ENCODE measurements around the gene IL17RC. TPM values are rescaled to one million over a fixed set of nuclear protein-coding genes. Genes with fewer than 3 reads are reported as not detected.

IL17RC gene
- total RNA-seq, 1 experiment from 2014 or later = 23.6 TPM

DNA sequence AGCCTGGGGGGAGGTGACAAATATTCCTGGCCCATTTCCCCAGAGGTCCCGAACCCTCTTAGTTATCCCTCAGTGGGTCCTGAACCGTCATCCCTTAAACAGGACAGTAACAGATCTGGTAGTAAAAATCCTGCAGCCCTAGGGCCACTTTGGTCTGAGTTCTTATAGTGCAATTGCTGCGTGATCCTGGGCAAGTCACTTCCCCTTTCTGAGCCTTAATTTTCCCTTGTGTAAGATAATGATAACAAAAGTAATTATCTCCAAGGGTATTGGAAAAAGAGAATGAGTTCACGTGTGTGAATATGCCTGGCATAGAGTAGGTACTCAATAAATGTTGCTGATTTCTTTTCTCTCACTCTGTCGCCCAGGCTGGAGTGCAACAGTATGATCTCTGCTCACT, 29.4 kb upstream of the IL17RC start:
- no peak overlapping the region for H3K4me3 ChIP-seq (ENCODE audit: low read depth in 2 of 2, low read length in 2 of 2)
- H3K9me3 ChIP-seq (ENCODE audit: control insufficient read depth, insufficient read depth, low read depth, low read length) = no peaks in the 10 kb centered on the region
- ChIA-PET POLR2A (no interaction called here), CTCF (no interaction called here)
- intact Hi-C loops (cut with micrococcal nuclease; ENCODE audit: unreplicated experiment) (no loop called here), in situ Hi-C loops (cut with HindIII; ENCODE audit: low pct_unique_long_range_greater_than_20kb, low sequenced_read_pairs) (no loop called here)
- no TSS peak for BruUV-seq (replicated peaks)
- no peak overlapping the region for H3K27ac ChIP-seq (ENCODE audit: low read length)
- H3K36me3 ChIP-seq (ENCODE audit: control insufficient read depth, insufficient read depth, low read length) = peaks cover 4% of the 10 kb centered on the region; the same call in 1 of the 2 replicates
- H3K4me1 ChIP-seq (ENCODE audit: control insufficient read depth, insufficient read depth, low read length) = peaks cover 12% of the 10 kb centered on the region
- DNase-seq (ENCODE audit: low read depth, low spot score) = no peak
- no peaks in the 10 kb centered on the region for H3K27me3 ChIP-seq (ENCODE audit: control insufficient read depth, insufficient read depth, low read length)
- TF ChIP-seq TCF7L2 (IDR thresholded peaks at IDR 0.05; ENCODE audit: low read depth, low read length) (no peak), REST (IDR thresholded peaks at IDR 0.05; ENCODE audit: insufficient read depth in 1 of 2, low read depth in 2 of 2, low read length in 1 of 2) (no peak), SIN3A (IDR thresholded peaks at IDR 0.05; ENCODE audit: borderline replicate concordance, insufficient read depth, low read depth, low read length) (no peak), POLR2AphosphoS5 (IDR thresholded peaks at IDR 0.05; ENCODE audit: low read depth, low read length) (no peak)
- TF ChIP-seq, protein P1, sequence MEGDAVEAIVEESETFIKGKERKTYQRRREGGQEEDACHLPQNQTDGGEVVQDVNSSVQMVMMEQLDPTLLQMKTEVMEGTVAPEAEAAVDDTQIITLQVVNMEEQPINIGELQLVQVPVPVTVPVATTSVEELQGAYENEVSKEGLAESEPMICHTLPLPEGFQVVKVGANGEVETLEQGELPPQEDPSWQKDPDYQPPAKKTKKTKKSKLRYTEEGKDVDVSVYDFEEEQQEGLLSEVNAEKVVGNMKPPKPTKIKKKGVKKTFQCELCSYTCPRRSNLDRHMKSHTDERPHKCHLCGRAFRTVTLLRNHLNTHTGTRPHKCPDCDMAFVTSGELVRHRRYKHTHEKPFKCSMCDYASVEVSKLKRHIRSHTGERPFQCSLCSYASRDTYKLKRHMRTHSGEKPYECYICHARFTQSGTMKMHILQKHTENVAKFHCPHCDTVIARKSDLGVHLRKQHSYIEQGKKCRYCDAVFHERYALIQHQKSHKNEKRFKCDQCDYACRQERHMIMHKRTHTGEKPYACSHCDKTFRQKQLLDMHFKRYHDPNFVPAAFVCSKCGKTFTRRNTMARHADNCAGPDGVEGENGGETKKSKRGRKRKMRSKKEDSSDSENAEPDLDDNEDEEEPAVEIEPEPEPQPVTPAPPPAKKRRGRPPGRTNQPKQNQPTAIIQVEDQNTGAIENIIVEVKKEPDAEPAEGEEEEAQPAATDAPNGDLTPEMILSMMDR (IDR thresholded peaks at IDR 0.05) = no peak
- no peak for ATAC-seq

DNA sequence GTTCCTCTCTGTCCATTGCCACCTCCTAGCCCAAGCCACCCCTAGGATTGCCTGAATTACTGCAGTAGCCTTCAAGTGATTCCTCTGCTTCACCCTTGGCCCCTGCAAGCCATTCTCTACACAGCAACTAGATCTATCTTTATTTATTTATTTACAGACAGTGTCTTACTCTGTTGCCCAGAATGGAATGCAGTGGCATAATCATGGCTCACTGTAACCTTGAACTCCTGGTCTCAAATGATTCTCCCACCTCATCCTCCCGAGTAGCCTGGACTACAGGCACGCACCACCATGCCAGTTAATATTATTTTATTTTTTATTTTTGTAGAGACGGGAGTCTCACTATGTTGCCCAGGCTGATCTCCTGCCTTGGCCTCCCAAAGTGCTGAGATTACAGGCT, 28.4 kb upstream of the IL17RC start:
- H3K27ac ChIP-seq (ENCODE audit: low read length) = no peak overlapping the region
- CTCF ChIA-PET = no interaction called here
- DNase-seq (ENCODE audit: low read depth, low spot score) (no peak), ATAC-seq (no peak)
- H3K36me3 ChIP-seq (ENCODE audit: control insufficient read depth, insufficient read depth, low read length) = peaks cover 8% of the 10 kb centered on the region; the same call in 1 of the 2 replicates
- H3K4me1 ChIP-seq (ENCODE audit: control insufficient read depth, insufficient read depth, low read length) = peaks cover 13% of the 10 kb centered on the region
- POLR2A ChIA-PET = interaction anchor here (0.5 kb wide), 1 partner anchor 58 kb away, joined by 3 read pairs; no protein-coding TSS in a partner anchor
- no peaks in the 10 kb centered on the region for H3K9me3 ChIP-seq (ENCODE audit: control insufficient read depth, insufficient read depth, low read depth, low read length)
- H3K4me3 ChIP-seq (ENCODE audit: low read depth in 2 of 2, low read length in 2 of 2) = no peak overlapping the region
- H3K27me3 ChIP-seq (ENCODE audit: control insufficient read depth, insufficient read depth, low read length) = no peaks in the 10 kb centered on the region
- no TSS peak for BruUV-seq (replicated peaks)
- in situ Hi-C loops (cut with HindIII; ENCODE audit: low pct_unique_long_range_greater_than_20kb, low sequenced_read_pairs) (no loop called here), intact Hi-C loops (cut with micrococcal nuclease; ENCODE audit: unreplicated experiment) (no loop called here)
- no peak for TF ChIP-seq TCF7L2 (IDR thresholded peaks at IDR 0.05; ENCODE audit: low read depth, low read length)
- TF ChIP-seq, protein P1 (IDR thresholded peaks at IDR 0.05) = no peak
- TF ChIP-seq SIN3A (IDR thresholded peaks at IDR 0.05; ENCODE audit: borderline replicate concordance, insufficient read depth, low read depth, low read length) = no peak
- TF ChIP-seq REST (IDR thresholded peaks at IDR 0.05; ENCODE audit: insufficient read depth in 1 of 2, low read depth in 2 of 2, low read length in 1 of 2) = no peak
- TF ChIP-seq POLR2AphosphoS5 (IDR thresholded peaks at IDR 0.05; ENCODE audit: low read depth, low read length) = no peak

Measured in Panc1 (cell line).